Muscle of leg (tissue), 11 donors: Measurements from ENCODE around the gene CAPZB. TPM values are rescaled to one million over a fixed set of nuclear protein-coding genes. Genes with fewer than 3 reads are reported as not detected.

Experiments used
- DNase-seq: peaks from one replicate; pipeline ENCODE4 v3.0.0; 2013
- H3K27ac ChIP-seq: one replicate; pipeline ENCODE4 v1.5.1; 2013; ENCODE audit warnings: mild to moderate bottlenecking, low read length, control low read depth
- H3K27me3 ChIP-seq: one replicate; pipeline ENCODE4 v1.6.1; 2013; ENCODE audit warnings: low read length; ENCODE audit not compliant: control insufficient read depth, insufficient read depth
- H3K36me3 ChIP-seq: one replicate; pipeline ENCODE4 v1.6.1; 2013; ENCODE audit warnings: low read length; ENCODE audit not compliant: control insufficient read depth, insufficient read depth
- H3K4me1 ChIP-seq: one replicate; pipeline ENCODE4 v1.6.1; 2013; ENCODE audit warnings: low read length; ENCODE audit not compliant: control insufficient read depth, insufficient read depth
- H3K4me3 ChIP-seq: one replicate; pipeline ENCODE4 v1.5.1; 2013; ENCODE audit warnings: low read length, control low read depth
- H3K9me3 ChIP-seq: replicated peaks from 2 replicates; pipeline ENCODE4 v1.6.1; 2013; ENCODE audit warnings: low read depth, low read length; ENCODE audit not compliant: control insufficient read depth
- WGBS: methylation state at CpG from one replicate; pipeline ENCODE4 v1.1.5; 2013; ENCODE audit warnings: missing lambda C conversion rate; ENCODE audit not compliant: insufficient coverage; 5-methylcytosine and 5-hydroxymethylcytosine counted together
- polyA plus RNA-seq, 8 donors: library from polyadenylated mRNA; unstranded; fragments of 120-200 nt; gene quantifications; one replicate each; pipeline versions ENCODE4 v1.2.1 to v1.2.3, GENCODE V29; 2013; ENCODE audit warnings: inconsistent platforms in 1 of 8, low replicate concordance in 1 of 8; ENCODE audit not compliant: insufficient read length in 8 of 8, insufficient read depth in 1 of 8
- total RNA-seq: library from RNA; stranded (reverse); fragments of 120-200 nt; gene quantifications from one replicate; pipeline ENCODE4 v1.2.4, GENCODE V29; 2013

Gene CAPZB
- total and polyA plus RNA-seq, 9 donors, result 85.8 to 296 (median 267) TPM

GRCh38 chr1:19352839-19353238 is 132.5 kb downstream of the CAPZB start:
- Histone ChIP-seq H3K27ac (no peak overlapping the region), H3K36me3 (peaks cover 79% of the 10 kb centered on the region), H3K9me3 (no peaks in the 10 kb centered on the region), H3K4me3 (no peak overlapping the region), H3K27me3 (no peaks in the 10 kb centered on the region), H3K4me1 (peaks cover 10% of the 10 kb centered on the region)
- no peak for DNase-seq
- 86% methylated on average over 13 of the region's 14 CpGs for WGBS

- no peak overlapping the region for H3K4me3 ChIP-seq
- H3K27me3 ChIP-seq, result no peaks in the 10 kb centered on the region
- no peaks in the 10 kb centered on the region for H3K9me3 ChIP-seq
- DNase-seq, result peak; percentile 71
- WGBS, result 47% methylated on average over 9 of the region's 10 CpGs
- H3K36me3 ChIP-seq, result peaks cover 74% of the 10 kb centered on the region
- no peak overlapping the region for H3K27ac ChIP-seq
- H3K4me1 ChIP-seq, result peaks cover 10% of the 10 kb centered on the region
Measured at GRCh38 chr1:19351873-19352272, 133.5 kb downstream of the CAPZB start.

GRCh38 chr1:19350566-19350965 is 134.8 kb downstream of the CAPZB start:
- no peak overlapping the region for H3K27ac ChIP-seq
- H3K4me1 ChIP-seq, result peaks cover 10% of the 10 kb centered on the region
- peaks cover 65% of the 10 kb centered on the region for H3K36me3 ChIP-seq
- WGBS, result no CpG with 5 or more reads among the region's 5 CpGs
- H3K9me3 ChIP-seq, result no peaks in the 10 kb centered on the region
- H3K27me3 ChIP-seq, result no peaks in the 10 kb centered on the region
- DNase-seq, result no peak
- H3K4me3 ChIP-seq, result no peak overlapping the region

- no peak for DNase-seq
- H3K4me1 ChIP-seq, result peaks cover 10% of the 10 kb centered on the region
- no peaks in the 10 kb centered on the region for H3K9me3 ChIP-seq
- WGBS, result 96% methylated on average over 14 of the region's 17 CpGs
- H3K27me3 ChIP-seq, result no peaks in the 10 kb centered on the region
- H3K4me3 ChIP-seq, result no peak overlapping the region
- peaks cover 68% of the 10 kb centered on the region for H3K36me3 ChIP-seq
- H3K27ac ChIP-seq, result no peak overlapping the region
Measured at GRCh38 chr1:19349999-19350398, 135.3 kb downstream of the CAPZB start.

- WGBS, result 88% methylated on average over 8 of the region's 15 CpGs
- H3K4me1 ChIP-seq, result peaks cover 13% of the 10 kb centered on the region
- H3K27ac ChIP-seq, result no peak overlapping the region
- peaks cover 69% of the 10 kb centered on the region for H3K36me3 ChIP-seq
- no peak for DNase-seq
- no peaks in the 10 kb centered on the region for H3K27me3 ChIP-seq
- no peaks in the 10 kb centered on the region for H3K9me3 ChIP-seq
- no peak overlapping the region for H3K4me3 ChIP-seq
Measured at GRCh38 chr1:19348441-19349198, 136.7 kb downstream of the CAPZB start.

- H3K36me3 ChIP-seq, result peaks cover 69% of the 10 kb centered on the region
Measured at GRCh38 chr1:19347533-19348172, 137.7 kb downstream of the CAPZB start.

GRCh38 chr1:19346026-19346425 is 139.3 kb downstream of the CAPZB start:
- H3K9me3 ChIP-seq, result no peaks in the 10 kb centered on the region
- peaks cover 69% of the 10 kb centered on the region for H3K36me3 ChIP-seq
- H3K4me1 ChIP-seq, result peaks cover 20% of the 10 kb centered on the region
- no peak for DNase-seq
- no peak overlapping the region for H3K4me3 ChIP-seq
- H3K27me3 ChIP-seq, result no peaks in the 10 kb centered on the region
- WGBS, result 80% methylated on average over 2 of the region's 6 CpGs
- no peak overlapping the region for H3K27ac ChIP-seq

More at GRCh38 chr1:19347533-19348172, 137.7 kb downstream of the CAPZB start:
- DNase-seq, result no peak
- WGBS, result 69% methylated on average over 12 of the region's 14 CpGs
- H3K4me3 ChIP-seq, result no peak overlapping the region
- H3K27me3 ChIP-seq, result no peaks in the 10 kb centered on the region
- no peaks in the 10 kb centered on the region for H3K9me3 ChIP-seq
- peaks cover 8% of the 10 kb centered on the region for H3K4me1 ChIP-seq
- no peak overlapping the region for H3K27ac ChIP-seq

- no peaks in the 10 kb centered on the region for H3K27me3 ChIP-seq
- H3K9me3 ChIP-seq, result no peaks in the 10 kb centered on the region
- no peak overlapping the region for H3K27ac ChIP-seq
- H3K4me3 ChIP-seq, result no peak overlapping the region
- no peak for DNase-seq
- WGBS, result 88% methylated on average over 8 of the region's 8 CpGs
- peaks cover 72% of the 10 kb centered on the region for H3K36me3 ChIP-seq
- H3K4me1 ChIP-seq, result peaks cover 21% of the 10 kb centered on the region
Measured at GRCh38 chr1:19345391-19345790, 139.9 kb downstream of the CAPZB start.

GRCh38 chr1:19344831-19345230 is 140.5 kb downstream of the CAPZB start:
- Histone ChIP-seq H3K27me3 (no peaks in the 10 kb centered on the region), H3K27ac (no peak overlapping the region), H3K36me3 (peaks cover 71% of the 10 kb centered on the region), H3K9me3 (no peaks in the 10 kb centered on the region), H3K4me3 (no peak overlapping the region), H3K4me1 (peaks cover 21% of the 10 kb centered on the region)
- 91% methylated on average over 6 of the region's 11 CpGs for WGBS
- no peak for DNase-seq

- Histone ChIP-seq H3K9me3 (no peaks in the 10 kb centered on the region), H3K27ac (no peak overlapping the region), H3K4me3 (no peak overlapping the region), H3K27me3 (no peaks in the 10 kb centered on the region), H3K36me3 (peaks cover 72% of the 10 kb centered on the region), H3K4me1 (peaks cover 21% of the 10 kb centered on the region)
- WGBS, result 62% methylated on average over 12 of the region's 12 CpGs
- peak; percentile 54 for DNase-seq
Measured at GRCh38 chr1:19344372-19344810, 140.9 kb downstream of the CAPZB start.
